Neural cell (in vitro differentiated cells): ENCODE results near the gene DARS1. TPM values are rescaled to one million over a fixed set of nuclear protein-coding genes. Genes with fewer than 3 reads are reported as not detected.

Source experiments
- H2AFZ ChIP-seq: fragments of 200-600, 300-800 bp; sonication (generic), shearing (Covaris generic); 2 replicates; pipeline ENCODE4 v1.6.0; 2014; ENCODE audit warnings: low read depth, mild to moderate bottlenecking, antibody characterized with exemption, low read length, moderate library complexity
- H3F3A ChIP-seq: fragments of 200-600 bp; shearing (Covaris generic); 2 replicates; pipeline ENCODE4 v1.6.1; 2016; ENCODE audit warnings: mild to moderate bottlenecking, moderate library complexity, mixed read lengths, antibody characterized with exemption, low read length; ENCODE audit not compliant: insufficient read depth, poor library complexity, severe bottlenecking
- H3K27ac ChIP-seq: fragments of 200-600, 300-800 bp; sonication (generic), shearing (Covaris generic); 2 replicates; pipeline ENCODE4 v1.5.1; 2014; ENCODE audit warnings: mild to moderate bottlenecking, low read length, moderate library complexity
- H3K27me3 ChIP-seq: fragments of 300-800, 200-600 bp; sonication (generic), shearing (Covaris generic); 2 replicates; pipeline ENCODE4 v1.6.0; 2014; ENCODE audit warnings: mild to moderate bottlenecking, low read depth, low read length, moderate library complexity; ENCODE audit not compliant: insufficient read depth
- H3K36me3 ChIP-seq: fragments of 300-800, 200-600 bp; sonication (generic), shearing (Covaris generic); 2 replicates; pipeline ENCODE4 v1.5.1; 2014; ENCODE audit warnings: mild to moderate bottlenecking, antibody characterized with exemption, low read length, moderate library complexity; ENCODE audit not compliant: insufficient read depth
- H3K4me2 ChIP-seq: fragments of 300-800, 200-600 bp; sonication (generic), shearing (Covaris generic); 2 replicates; pipeline ENCODE4 v1.6.0; 2014; ENCODE audit warnings: mild to moderate bottlenecking, low read length
- H3K4me3 ChIP-seq: fragments of 300-800, 200-600 bp; sonication (generic), shearing (Covaris generic); 2 replicates; pipeline ENCODE4 v1.5.1; 2014; ENCODE audit warnings: mild to moderate bottlenecking, low read length, moderate library complexity
- H3K79me2 ChIP-seq: fragments of 200-600 bp; shearing (Covaris generic); replicated peaks from 2 replicates; pipeline ENCODE4 v1.6.0; 2014; ENCODE audit warnings: mild to moderate bottlenecking, low read length, moderate library complexity; ENCODE audit not compliant: insufficient read depth
- H3K9ac ChIP-seq: fragments of 300-800, 200-600 bp; sonication (generic), shearing (Covaris generic); 2 replicates; pipeline ENCODE4 v1.6.1; 2016; ENCODE audit warnings: mild to moderate bottlenecking, low read length, mixed read lengths
- H3K9me2 ChIP-seq: fragments of 200-600 bp; shearing (Covaris generic); 2 replicates; pipeline ENCODE4 v1.6.1; 2016; ENCODE audit warnings: mild to moderate bottlenecking, low read length, mixed read lengths; ENCODE audit not compliant: insufficient read depth
- H3K9me3 ChIP-seq: fragments of 200-600, 300-800 bp; sonication (generic), shearing (Covaris generic); 2 replicates; pipeline ENCODE4 v1.6.1; 2016; ENCODE audit warnings: mild to moderate bottlenecking, mixed run types, low read length, moderate library complexity, mixed read lengths
- H4K20me1 ChIP-seq: fragments of 200-600 bp; shearing (Covaris generic); 2 replicates; pipeline ENCODE4 v1.6.1; 2016; ENCODE audit warnings: mild to moderate bottlenecking, mixed run types; ENCODE audit not compliant: insufficient read depth
- EP300 ChIP-seq: fragments of 450-650 bp; conservative IDR thresholded peaks from 2 replicates; pipeline ENCODE4 v1.6.1; 2014; ENCODE audit warnings: antibody characterized with exemption, mild to moderate bottlenecking, moderate library complexity; ENCODE audit not compliant: poor library complexity, severe bottlenecking
- EZH2 ChIP-seq: fragments of 200-600, 300-800 bp; shearing (Covaris generic), sonication (generic); IDR thresholded peaks from 2 replicates; pipeline ENCODE4 v1.6.1; 2014; ENCODE audit warnings: antibody characterized with exemption, low read length, borderline replicate concordance, mild to moderate bottlenecking; ENCODE audit not compliant: insufficient read depth, poor library complexity, severe bottlenecking
- MXI1 ChIP-seq: fragments of 450-650 bp; conservative IDR thresholded peaks from 2 replicates; pipeline ENCODE4 v1.6.1; 2014; ENCODE audit warnings: antibody characterized with exemption, mild to moderate bottlenecking; ENCODE audit not compliant: poor library complexity, severe bottlenecking
- POLR2AphosphoS5 ChIP-seq: IDR thresholded peaks from 2 replicates; pipeline ENCODE4 v1.6.1; 2012
- RAD21 ChIP-seq: fragments of 450-650 bp; conservative IDR thresholded peaks from 2 replicates; pipeline ENCODE4 v1.6.1; 2014; ENCODE audit warnings: antibody characterized with exemption, mild to moderate bottlenecking, moderate library complexity
- REST ChIP-seq: IDR thresholded peaks from 2 replicates; pipeline ENCODE4 v1.6.1; 2012; ENCODE audit warnings: borderline replicate concordance
- SMC3 ChIP-seq: fragments of 450-650 bp; conservative IDR thresholded peaks from 2 replicates; pipeline ENCODE4 v1.6.1; 2014; ENCODE audit warnings: antibody characterized with exemption, mild to moderate bottlenecking, moderate library complexity; ENCODE audit not compliant: poor library complexity
- TAF1 ChIP-seq: IDR thresholded peaks from 2 replicates; pipeline ENCODE4 v1.6.1; 2012; ENCODE audit warnings: low read depth
- polyA plus RNA-seq: library from polyadenylated mRNA; depleted of rRNA; stranded (reverse); fragments of >200 nt; gene quantifications from 2 replicates; pipeline ENCODE4 v1.2.3, GENCODE V29; 2014
- TF ChIP-seq, protein P1 (sequence below): fragments of 450-650 bp; IDR thresholded peaks from 2 replicates; pipeline ENCODE4 v1.5.1; 2014; ENCODE audit warnings: antibody characterized with exemption, mild to moderate bottlenecking, moderate library complexity; ENCODE audit not compliant: poor library complexity, severe bottlenecking

Gene DARS1
- polyA plus RNA-seq, 1 donor from 2014 or later = 37.9 TPM

DNA sequence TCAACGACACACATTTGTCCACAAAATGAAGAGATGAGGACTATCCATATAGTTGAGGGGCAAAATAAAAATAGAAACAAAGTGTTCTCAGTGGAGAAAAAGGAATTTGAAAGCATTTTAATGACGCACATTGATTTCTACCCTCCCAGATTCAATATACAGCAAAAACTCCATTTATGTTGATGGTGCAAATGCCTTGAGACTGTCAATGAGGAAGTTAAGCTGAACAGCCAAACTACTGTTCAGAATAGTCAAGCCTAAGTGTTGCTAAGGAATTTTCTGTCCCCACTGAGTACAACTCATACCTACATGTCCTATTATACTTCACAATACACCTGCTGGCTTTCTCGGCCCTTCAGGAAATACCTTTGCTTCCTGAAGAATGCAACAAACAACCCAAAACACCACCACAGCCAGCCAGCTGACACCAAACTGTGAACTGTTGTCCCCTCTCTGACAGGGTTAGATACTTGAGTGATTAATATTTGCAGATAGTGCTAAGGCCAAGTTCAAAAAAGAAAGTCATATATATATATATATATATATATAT lies 27.8 kb upstream of the DARS1 start:
- Histone ChIP-seq H4K20me1 (no peaks in the 10 kb centered on the region), H3K9ac (no peak overlapping the region), H3K36me3 (no peaks in the 10 kb centered on the region), H2AFZ (no peak overlapping the region), H3K9me3 (no peaks in the 10 kb centered on the region), H3F3A (no peaks in the 10 kb centered on the region), H3K79me2 (no peaks in the 10 kb centered on the region), H3K27me3 (no peaks in the 10 kb centered on the region), H3K27ac (no peak overlapping the region), H3K4me2 (no peak overlapping the region), H3K4me3 (no peak overlapping the region), H3K9me2 (no peaks in the 10 kb centered on the region)
- TF ChIP-seq TAF1 (no peak), EP300 (no peak), REST (no peak), POLR2AphosphoS5 (no peak), EZH2 (no peak), MXI1 (no peak)
- TF ChIP-seq, protein P1, sequence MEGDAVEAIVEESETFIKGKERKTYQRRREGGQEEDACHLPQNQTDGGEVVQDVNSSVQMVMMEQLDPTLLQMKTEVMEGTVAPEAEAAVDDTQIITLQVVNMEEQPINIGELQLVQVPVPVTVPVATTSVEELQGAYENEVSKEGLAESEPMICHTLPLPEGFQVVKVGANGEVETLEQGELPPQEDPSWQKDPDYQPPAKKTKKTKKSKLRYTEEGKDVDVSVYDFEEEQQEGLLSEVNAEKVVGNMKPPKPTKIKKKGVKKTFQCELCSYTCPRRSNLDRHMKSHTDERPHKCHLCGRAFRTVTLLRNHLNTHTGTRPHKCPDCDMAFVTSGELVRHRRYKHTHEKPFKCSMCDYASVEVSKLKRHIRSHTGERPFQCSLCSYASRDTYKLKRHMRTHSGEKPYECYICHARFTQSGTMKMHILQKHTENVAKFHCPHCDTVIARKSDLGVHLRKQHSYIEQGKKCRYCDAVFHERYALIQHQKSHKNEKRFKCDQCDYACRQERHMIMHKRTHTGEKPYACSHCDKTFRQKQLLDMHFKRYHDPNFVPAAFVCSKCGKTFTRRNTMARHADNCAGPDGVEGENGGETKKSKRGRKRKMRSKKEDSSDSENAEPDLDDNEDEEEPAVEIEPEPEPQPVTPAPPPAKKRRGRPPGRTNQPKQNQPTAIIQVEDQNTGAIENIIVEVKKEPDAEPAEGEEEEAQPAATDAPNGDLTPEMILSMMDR = no peak

- H3K4me2 ChIP-seq = no peak overlapping the region
- no peaks in the 10 kb centered on the region for H3K9me2 ChIP-seq
- no peaks in the 10 kb centered on the region for H3K27me3 ChIP-seq
- no peaks in the 10 kb centered on the region for H4K20me1 ChIP-seq
- H3K27ac ChIP-seq = no peak overlapping the region
- H3K9ac ChIP-seq = no peak overlapping the region
- H3K79me2 ChIP-seq = no peaks in the 10 kb centered on the region
- H3K9me3 ChIP-seq = no peaks in the 10 kb centered on the region
- H2AFZ ChIP-seq = no peak overlapping the region
- no peak overlapping the region for H3K4me3 ChIP-seq
- H3K36me3 ChIP-seq = no peaks in the 10 kb centered on the region
- H3F3A ChIP-seq = no peaks in the 10 kb centered on the region
- TF ChIP-seq RAD21 = no peak
- TF ChIP-seq SMC3 = no peak
- TF ChIP-seq MXI1 = no peak
- no peak for TF ChIP-seq POLR2AphosphoS5
- no peak for TF ChIP-seq REST
- TF ChIP-seq EZH2 = no peak
- TF ChIP-seq, protein P1 = no peak
- no peak for TF ChIP-seq EP300
- TF ChIP-seq TAF1 = no peak
Observed at GRCh38 chr2:136012315-136012714, 26.9 kb upstream of the DARS1 start.
